GM21367 (cell line): ENCODE measurements around the gene COA7.
A peak's percentile ranks its signal among the peaks of the same experiment; 100 is the strongest.
"Not testable (repeated sequence)": the region's sequence is repeated elsewhere in the genome, so short reads cannot be mapped to it uniquely, and the experiment has no call there.

ENCODE experiments used
- ATAC-seq: cut with Tn5 transposase; IDR thresholded peaks from one replicate; pipeline ENCODE4 v1.9.1; 2021; ENCODE audit not compliant: unreplicated experiment

COA7 gene

DNA sequence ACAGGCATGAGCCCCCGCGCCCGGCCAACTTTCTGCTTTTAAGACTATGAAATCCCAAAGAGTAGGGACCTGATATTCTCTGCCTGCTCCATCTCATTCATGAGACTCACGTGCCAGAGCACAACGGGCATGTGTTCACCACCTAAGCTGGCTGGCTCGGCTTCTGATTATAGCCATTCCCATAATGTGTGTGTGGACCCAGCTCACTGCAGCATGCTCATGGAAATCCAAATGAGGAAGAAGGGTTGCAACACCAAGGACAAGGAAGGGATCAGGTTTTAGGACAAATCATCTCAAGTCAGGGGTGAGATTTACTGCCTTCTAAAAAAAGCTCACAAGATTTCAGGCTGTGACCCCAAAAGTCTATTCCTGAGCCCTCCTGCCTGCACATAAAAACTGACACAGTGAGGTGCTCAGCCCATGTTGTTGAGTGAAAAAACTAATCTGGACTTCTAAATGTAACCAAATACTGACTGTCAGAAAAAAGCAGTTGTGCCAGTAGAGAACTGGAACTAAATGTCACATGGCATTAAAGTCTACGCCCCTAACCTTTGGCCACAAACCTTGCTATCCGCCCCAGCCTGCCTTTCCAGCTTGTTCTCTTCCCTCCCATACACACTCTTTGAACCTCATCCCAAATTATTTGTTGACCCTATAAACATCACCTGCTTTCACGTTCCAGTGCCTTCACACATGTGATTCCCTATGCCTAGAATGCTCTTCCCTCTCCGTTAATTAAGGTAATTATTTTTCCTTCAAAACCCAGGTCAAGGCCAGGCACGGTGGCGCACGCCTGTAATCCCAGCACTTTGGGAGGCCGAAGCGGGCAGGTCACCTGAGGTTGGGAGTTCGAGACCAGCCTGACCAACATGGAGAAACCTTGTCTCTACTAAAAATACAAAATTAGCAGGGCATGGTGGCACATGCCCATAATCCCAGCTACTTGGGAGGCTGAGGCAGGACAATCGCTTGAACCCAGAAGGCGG lies 9.1 kb upstream of the COA7 start:
- no peak for ATAC-seq

DNA sequence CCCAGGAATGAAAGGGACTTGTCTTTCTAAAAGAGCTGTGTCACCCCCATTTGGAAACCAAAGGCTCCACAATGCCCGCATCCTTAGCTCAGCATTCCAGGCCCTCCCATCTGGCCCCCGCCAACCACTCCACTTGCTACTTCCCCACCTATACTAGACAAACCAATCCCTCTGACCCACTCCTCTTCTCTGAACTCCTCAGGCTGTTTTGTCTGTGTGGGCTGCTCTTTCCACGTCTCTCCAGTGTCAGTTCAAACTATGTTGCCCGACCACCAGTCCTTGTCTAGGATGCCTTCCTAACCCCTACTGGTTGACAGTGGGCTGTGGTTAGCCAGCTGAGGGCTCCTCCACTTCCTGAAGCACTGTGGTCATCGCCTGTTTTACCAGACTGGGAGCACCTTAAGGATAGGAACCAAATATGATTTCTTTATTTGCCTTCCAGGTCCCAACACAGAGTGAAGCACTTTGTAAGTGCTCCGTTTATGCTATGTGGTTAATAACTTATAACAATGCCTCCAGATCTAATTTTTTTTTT lies 8.1 kb upstream of the COA7 start:
- ATAC-seq = no peak

DNA sequence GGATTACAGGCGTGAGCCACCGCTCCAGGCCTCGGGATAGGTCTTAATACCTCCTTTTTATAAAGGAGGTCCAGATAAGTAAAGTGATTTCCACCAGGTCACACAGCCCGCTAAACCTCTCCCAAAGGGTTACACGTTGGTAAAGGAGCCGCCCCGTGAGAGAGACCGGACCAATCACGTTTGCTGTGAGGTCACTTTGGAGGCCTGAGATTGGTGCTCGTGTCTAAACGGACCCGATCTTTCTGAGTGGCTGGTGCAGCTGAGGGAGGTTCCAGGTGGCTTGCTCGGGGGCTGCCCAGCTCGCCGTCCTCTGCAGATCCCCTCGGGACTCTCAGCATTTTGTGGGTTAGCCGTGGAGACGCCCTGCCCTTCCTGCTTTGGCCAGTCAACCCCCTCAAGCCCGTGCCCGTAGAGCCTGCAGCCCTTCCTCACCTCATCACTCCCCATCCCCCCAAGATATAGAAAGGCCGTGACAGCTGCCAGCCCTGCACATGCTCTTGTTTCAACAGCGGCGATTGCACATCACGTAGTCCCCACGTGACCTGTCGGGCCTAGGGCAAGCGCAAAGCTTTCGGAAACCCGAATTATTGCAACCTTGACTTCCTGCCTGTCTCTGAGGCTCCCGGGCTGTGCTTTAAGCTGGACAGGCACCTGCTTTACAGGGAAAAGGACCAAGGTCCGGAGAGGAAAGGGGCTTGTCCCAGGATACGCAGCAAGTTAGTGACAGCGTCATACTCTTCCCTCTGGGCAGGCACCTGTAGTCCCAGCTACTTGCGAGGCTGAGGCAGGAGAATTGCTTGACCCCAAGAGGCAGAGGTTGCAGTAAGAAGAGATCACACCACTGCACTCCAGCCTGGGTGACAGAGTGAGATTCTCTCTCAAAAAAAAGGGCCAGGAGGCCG lies 5.0 kb upstream of the COA7 start:
- peak; percentile 89 for ATAC-seq

DNA sequence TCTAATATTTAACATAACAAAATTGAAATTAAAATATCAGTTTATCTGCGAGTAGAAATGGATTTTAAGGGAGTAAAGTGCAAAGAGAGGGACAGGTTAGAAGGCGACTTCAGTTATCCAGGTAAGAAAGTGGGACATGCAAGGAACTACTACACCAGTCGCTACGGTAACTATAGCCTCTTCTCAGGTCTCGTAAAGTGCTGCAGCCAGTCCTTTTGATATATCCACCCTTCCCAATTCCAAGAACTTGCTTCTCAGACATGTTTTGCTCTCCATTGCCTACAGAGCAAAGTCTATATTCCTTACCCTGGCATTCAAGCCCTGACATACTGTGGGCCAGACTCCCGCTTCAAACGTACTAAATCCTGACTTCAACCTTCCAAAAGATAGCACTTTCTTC lies 2.5 kb downstream of the COA7 start:
- no peak for ATAC-seq

DNA sequence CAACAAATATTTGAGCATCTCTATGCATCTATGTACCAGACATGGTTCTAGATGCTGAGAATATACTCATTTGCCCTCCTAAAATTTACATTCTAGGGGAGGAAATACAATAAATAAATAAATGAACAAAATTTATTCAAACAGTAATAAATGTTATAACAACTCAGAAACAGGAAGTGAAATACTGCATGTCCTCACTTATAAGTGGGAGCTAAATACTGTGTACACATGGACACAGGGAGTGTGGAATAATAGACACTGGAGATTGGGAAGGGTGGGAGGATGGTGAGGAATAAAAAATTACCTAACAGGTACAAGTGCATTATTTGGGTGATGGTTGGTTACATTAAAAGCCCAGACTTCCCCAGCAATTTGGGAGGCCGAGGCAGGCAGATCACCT lies 4.3 kb downstream of the COA7 start:
- no peak for ATAC-seq

DNA sequence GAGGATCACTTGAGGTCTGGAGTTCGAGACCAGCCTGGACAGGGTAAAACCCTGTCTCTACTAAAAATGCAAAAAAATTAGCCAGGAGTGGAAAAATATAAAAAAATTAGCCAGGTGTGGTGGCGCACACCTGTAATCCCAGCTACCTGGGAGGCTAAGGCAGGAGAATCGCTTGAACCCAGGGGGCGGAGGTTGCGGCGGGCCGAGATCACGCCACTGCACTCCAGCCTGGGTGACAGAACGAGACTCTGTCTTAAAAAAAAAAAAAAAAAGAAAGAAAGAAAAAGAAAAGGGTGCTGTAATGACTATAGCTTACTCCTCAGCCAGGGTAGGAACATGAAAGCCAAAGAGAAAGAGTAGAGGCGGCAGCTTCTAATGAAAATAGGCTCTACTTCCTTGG lies 4.8 kb downstream of the COA7 start:
- not testable (repeated sequence) for ATAC-seq

- ATAC-seq = no peak
Measured at GRCh38 chr1:52692697-52693096, 5.5 kb downstream of the COA7 start.

DNA sequence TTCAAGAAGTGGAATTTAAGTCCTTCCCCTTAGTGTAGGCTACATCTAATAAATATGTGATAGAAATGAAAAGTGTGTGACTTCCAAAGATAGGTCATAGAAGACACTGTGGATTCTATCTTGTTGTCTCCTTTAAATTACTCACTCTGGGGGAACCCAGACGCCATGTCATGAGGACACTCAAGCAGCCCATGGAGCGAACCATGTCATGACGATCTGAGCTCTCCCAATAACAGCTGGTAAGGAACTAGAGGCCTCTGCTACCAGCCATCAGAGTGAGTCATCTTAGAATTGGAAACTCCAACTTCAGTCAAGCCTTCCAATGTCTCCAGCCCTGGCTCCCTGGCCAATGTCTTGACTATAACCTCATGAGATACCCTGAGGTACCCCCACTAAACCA lies 6.3 kb downstream of the COA7 start:
- ATAC-seq = no peak

- ATAC-seq = no peak
Measured at GRCh38 chr1:52686830-52687229, 11.3 kb downstream of the COA7 start.

- ATAC-seq = not testable (repeated sequence)
Measured at GRCh38 chr1:52686261-52686751, 11.8 kb downstream of the COA7 start.

DNA sequence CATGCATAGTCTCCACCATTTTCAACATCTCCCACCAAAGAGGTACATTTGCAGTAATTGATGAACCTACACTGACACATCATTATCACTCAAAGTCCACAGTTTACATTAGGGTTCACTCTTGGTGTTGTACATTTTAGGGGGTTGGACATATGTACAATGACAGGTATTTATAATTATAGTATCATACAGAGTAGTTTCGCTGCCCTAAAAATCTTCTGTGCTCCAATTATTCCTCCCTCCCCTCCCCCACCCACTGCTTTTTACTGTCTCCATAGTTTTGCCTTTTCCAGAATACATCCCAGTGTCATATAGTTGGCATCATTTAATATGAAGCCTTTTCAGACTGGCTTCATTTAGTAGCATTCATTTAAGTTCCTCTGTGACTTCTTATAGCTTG lies 13.6 kb downstream of the COA7 start:
- no peak for ATAC-seq

- no peak for ATAC-seq
Measured at GRCh38 chr1:52683367-52683940, 14.7 kb downstream of the COA7 start.

DNA sequence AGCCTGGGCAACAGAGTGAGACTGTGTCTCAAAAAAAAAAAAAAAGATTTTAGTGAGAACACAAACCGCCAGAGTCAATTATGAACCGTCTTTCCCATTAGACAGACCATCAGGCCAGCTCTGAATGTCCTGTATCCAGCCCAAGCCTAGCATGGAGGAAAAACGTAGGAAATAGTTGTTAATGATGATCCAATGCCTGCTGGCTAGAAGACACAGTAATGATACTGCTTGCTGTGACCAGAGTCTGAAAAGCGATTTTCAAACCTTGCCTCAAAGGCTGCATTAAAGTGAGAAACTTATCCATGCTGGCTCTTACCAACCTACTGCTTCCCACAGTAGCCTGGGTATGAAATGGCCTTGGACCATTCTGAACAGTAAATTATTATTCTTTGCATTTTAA lies 17.0 kb downstream of the COA7 start:
- ATAC-seq = no peak

DNA sequence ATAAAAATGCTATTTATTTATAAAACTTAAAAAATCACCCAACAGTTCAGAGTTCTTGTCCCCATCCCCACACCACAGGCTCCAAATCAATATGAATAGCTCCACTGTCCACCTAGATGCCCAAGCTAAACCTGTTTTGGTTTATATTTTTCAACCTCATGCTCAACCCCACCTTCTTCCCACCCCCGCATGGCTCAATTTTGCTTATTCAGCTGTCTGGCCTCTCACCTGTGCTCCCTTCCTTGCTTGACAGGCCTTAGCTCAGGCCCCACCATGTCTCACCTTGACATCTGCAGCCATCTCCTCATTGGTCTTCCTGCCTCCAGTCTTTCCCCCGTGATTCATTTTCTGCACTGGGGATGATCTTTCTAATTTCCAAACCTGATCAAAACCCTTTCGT lies 17.8 kb downstream of the COA7 start:
- ATAC-seq = no peak

DNA sequence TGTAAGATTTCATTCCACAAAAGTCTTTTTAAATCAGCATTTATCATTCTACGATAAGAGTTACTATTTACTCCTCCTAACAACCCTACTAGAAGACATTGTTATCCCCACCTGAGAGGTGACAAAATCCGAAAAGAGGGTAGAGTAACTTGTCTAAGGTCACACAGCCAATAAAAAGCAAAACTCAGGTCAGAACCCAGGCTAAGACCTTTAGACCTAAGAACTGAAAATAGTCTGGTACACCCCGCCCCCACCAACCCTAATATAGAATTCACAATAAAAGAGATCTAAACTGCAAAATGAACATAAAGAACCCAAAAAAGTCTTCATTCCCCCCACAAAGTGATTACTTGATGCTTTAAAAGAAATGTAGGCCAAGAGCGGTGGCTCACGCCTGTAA lies 18.6 kb downstream of the COA7 start:
- ATAC-seq = no peak

DNA sequence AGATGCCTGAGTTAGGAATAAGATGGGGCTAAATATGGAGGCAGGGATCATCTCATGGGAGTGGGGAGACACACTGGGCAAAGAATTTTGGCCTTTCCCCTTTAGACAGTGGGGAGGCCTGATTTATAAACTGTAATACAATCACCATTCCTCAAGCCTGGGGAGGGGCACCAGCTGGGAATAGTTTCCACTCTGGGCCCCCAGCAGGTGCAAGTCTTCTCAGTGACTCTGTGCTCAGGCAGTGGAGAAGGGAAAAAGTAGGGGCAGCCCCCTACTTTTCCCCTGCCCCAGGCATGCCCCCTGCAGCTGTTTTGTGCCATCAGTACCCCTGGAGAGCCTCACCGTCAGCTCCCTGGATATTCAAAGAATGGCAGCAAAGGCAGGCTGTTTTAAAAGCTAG lies 19.1 kb downstream of the COA7 start:
- ATAC-seq = no peak

GRCh38 chr1:52677076-52677806 lies 20.9 kb downstream of the COA7 start:
- ATAC-seq = no peak

- no peak for ATAC-seq
Measured at GRCh38 chr1:52676249-52676903, 21.8 kb downstream of the COA7 start.

- ATAC-seq = no peak
Measured at GRCh38 chr1:52674497-52675384, 23.4 kb downstream of the COA7 start.
